Astrocyte (in vitro differentiated cells and primary cell): Measurements from ENCODE around the gene NPHS2. TPM values are rescaled to one million over a fixed set of nuclear protein-coding genes. Genes with fewer than 3 reads are reported as not detected.

Source experiments
- DNase-seq: peaks from one replicate; pipeline ENCODE4 v3.0.0-alpha.2; 2010; ENCODE audit warnings: low read depth
- FAIRE-seq: peaks from 2 replicates; lab custom pipeline; 2011; peaks lifted over from hg19 to GRCh38; lab: Jason Lieb, UNC
- H2AFZ ChIP-seq: 2 replicates; pipeline ENCODE4 v1.6.0; 2012; ENCODE audit warnings: low read depth, low read length, inconsistent platforms
- H3K27ac ChIP-seq: 2 replicates; pipeline ENCODE4 v1.5.1; 2011; ENCODE audit warnings: low read depth, low read length, inconsistent platforms
- H3K27me3 ChIP-seq: 2 replicates; pipeline ENCODE4 v1.6.0; 2011; ENCODE audit warnings: low read length, inconsistent platforms; ENCODE audit not compliant: insufficient read depth
- H3K36me3 ChIP-seq: 2 replicates; pipeline ENCODE4 v1.5.1; 2011; ENCODE audit warnings: low read length, inconsistent platforms; ENCODE audit not compliant: insufficient read depth
- H3K4me1 ChIP-seq: 2 replicates; pipeline ENCODE4 v1.5.1; 2011; ENCODE audit warnings: low read length, inconsistent platforms; ENCODE audit not compliant: insufficient read depth
- H3K4me2 ChIP-seq: 2 replicates; pipeline ENCODE4 v1.6.0; 2012; ENCODE audit warnings: low read length, inconsistent platforms
- H3K4me3 ChIP-seq: 2 replicates; pipeline ENCODE4 v1.5.1; 2011; ENCODE audit warnings: low read depth, mild to moderate bottlenecking, low read length, inconsistent platforms; ENCODE audit not compliant: insufficient read depth
- H3K79me2 ChIP-seq: 2 replicates; pipeline ENCODE4 v1.6.0; 2012; ENCODE audit warnings: mild to moderate bottlenecking, low read length, inconsistent platforms; ENCODE audit not compliant: insufficient read depth
- H3K9ac ChIP-seq: 2 replicates; pipeline ENCODE4 v1.6.0; 2012; ENCODE audit warnings: mild to moderate bottlenecking, low read length, inconsistent platforms
- H3K9me3 ChIP-seq: 2 replicates; pipeline ENCODE4 v1.5.1; 2012; ENCODE audit warnings: low read depth, mild to moderate bottlenecking, low read length, inconsistent platforms; ENCODE audit not compliant: insufficient read depth
- H4K20me1 ChIP-seq: 2 replicates; pipeline ENCODE4 v1.6.0; 2012; ENCODE audit warnings: low read length, inconsistent platforms; ENCODE audit not compliant: insufficient read depth
- H3K27ac Mint-ChIP-seq: one replicate; pipeline ENCODE4 v1.8.0; 2021; ENCODE audit warnings: mild to moderate bottlenecking, mixed read lengths; ENCODE audit not compliant: unreplicated experiment
- H3K27me3 Mint-ChIP-seq: one replicate; pipeline ENCODE4 v1.8.0; 2021; ENCODE audit warnings: low read depth, mixed read lengths; ENCODE audit not compliant: unreplicated experiment
- H3K36me3 Mint-ChIP-seq: one replicate; pipeline ENCODE4 v1.8.0; 2021; ENCODE audit warnings: low read depth, mixed read lengths; ENCODE audit not compliant: unreplicated experiment
- H3K4me1 Mint-ChIP-seq: one replicate; pipeline ENCODE4 v1.8.0; 2021; ENCODE audit warnings: low read depth, mixed read lengths; ENCODE audit not compliant: unreplicated experiment
- H3K4me3 Mint-ChIP-seq: one replicate; pipeline ENCODE4 v1.8.0; 2021; ENCODE audit warnings: mild to moderate bottlenecking, moderate library complexity, mixed read lengths; ENCODE audit not compliant: unreplicated experiment
- H3K9me3 Mint-ChIP-seq: one replicate; pipeline ENCODE4 v1.8.0; 2021; ENCODE audit warnings: mild to moderate bottlenecking, mixed read lengths; ENCODE audit not compliant: unreplicated experiment
- CTCF ChIP-seq: IDR thresholded peaks from 2 replicates; pipeline ENCODE4 v1.5.1; 2011; ENCODE audit warnings: low read depth, mild to moderate bottlenecking, inconsistent platforms, low read length, moderate library complexity; ENCODE audit not compliant: insufficient read depth
- EZH2 ChIP-seq: IDR thresholded peaks from 2 replicates; pipeline ENCODE4 v1.6.1; 2012; ENCODE audit warnings: mild to moderate bottlenecking, low read length, inconsistent platforms; ENCODE audit not compliant: insufficient read depth
- total RNA-seq: library from RNA; stranded (reverse); gene quantifications from 2 replicates; pipeline ENCODE4 v1.2.1, GENCODE V29; 2021

Gene NPHS2
- total RNA-seq, 1 donor from 2014 or later = not detected

- H3K27ac Mint-ChIP-seq = no peak overlapping the region
- H3K4me2 ChIP-seq = no peak overlapping the region
- no peaks in the 10 kb centered on the region for H3K4me1 Mint-ChIP-seq
- DNase-seq = no peak
- H3K9ac ChIP-seq = no peak overlapping the region
- no peaks in the 10 kb centered on the region for H4K20me1 ChIP-seq
- H3K36me3 ChIP-seq = no peaks in the 10 kb centered on the region
- no peak overlapping the region for H2AFZ ChIP-seq
- no peaks in the 10 kb centered on the region for H3K9me3 ChIP-seq
- no peak overlapping the region for H3K27ac ChIP-seq
- no peaks in the 10 kb centered on the region for H3K36me3 Mint-ChIP-seq
- TF ChIP-seq EZH2 (no peak), CTCF (no peak)
- peaks cover 4% of the 10 kb centered on the region for H3K9me3 Mint-ChIP-seq
- H3K4me3 ChIP-seq = no peak overlapping the region
- peaks cover 3% of the 10 kb centered on the region for H3K27me3 Mint-ChIP-seq
- H3K4me1 ChIP-seq = no peaks in the 10 kb centered on the region
- no peak overlapping the region for H3K4me3 Mint-ChIP-seq
- FAIRE-seq = no peak
- H3K79me2 ChIP-seq = no peaks in the 10 kb centered on the region
- no peaks in the 10 kb centered on the region for H3K27me3 ChIP-seq
These were observed 58.6 kb downstream of the NPHS2 start for GRCh38 chr1:179516976-179517705.

DNA sequence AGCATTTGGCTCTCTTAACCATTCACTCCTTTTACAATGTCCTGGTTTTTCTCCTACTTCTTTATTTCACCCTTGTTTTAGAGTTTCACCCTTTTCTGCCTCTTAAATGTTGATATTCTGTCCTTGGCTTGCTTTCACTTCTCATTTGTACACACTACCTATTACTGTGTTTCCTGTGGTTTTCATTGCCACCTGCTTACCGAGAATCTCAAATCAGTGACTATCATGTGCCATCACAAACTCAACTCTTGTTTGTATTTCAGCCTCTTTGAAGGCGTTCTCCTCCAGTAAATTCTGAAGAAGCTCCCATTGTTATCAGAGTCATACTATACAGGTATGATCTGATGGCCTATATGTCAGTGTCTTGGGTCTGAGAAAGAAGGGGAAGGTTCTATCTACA is 65.7 kb downstream of the NPHS2 start:
- no peak for FAIRE-seq
- peaks cover 2% of the 10 kb centered on the region for H3K9me3 Mint-ChIP-seq
- TF ChIP-seq EZH2 (no peak), CTCF (no peak)

GRCh38 chr1:179509384-179509783 is 66.4 kb downstream of the NPHS2 start:
- no peaks in the 10 kb centered on the region for H3K27me3 ChIP-seq
- no peak overlapping the region for H2AFZ ChIP-seq
- DNase-seq (no peak), FAIRE-seq (no peak)
- no peaks in the 10 kb centered on the region for H4K20me1 ChIP-seq
- no peak overlapping the region for H3K9ac ChIP-seq
- H3K4me1 ChIP-seq = no peaks in the 10 kb centered on the region
- Mint-ChIP-seq H3K27ac (no peak overlapping the region), H3K9me3 (peaks cover 2% of the 10 kb centered on the region), H3K4me3 (no peak overlapping the region), H3K4me1 (no peaks in the 10 kb centered on the region), H3K27me3 (peaks cover 1% of the 10 kb centered on the region), H3K36me3 (no peaks in the 10 kb centered on the region)
- H3K9me3 ChIP-seq = no peaks in the 10 kb centered on the region
- H3K79me2 ChIP-seq = no peaks in the 10 kb centered on the region
- no peak overlapping the region for H3K4me3 ChIP-seq
- no peaks in the 10 kb centered on the region for H3K36me3 ChIP-seq
- H3K27ac ChIP-seq = no peak overlapping the region
- no peak overlapping the region for H3K4me2 ChIP-seq
- TF ChIP-seq EZH2 (no peak), CTCF (no peak)

More for the DNA sequence above, 65.7 kb downstream of the NPHS2 start:
- no peak overlapping the region for H3K4me2 ChIP-seq
- Mint-ChIP-seq H3K27me3 (peaks cover 1% of the 10 kb centered on the region), H3K36me3 (no peaks in the 10 kb centered on the region), H3K27ac (no peak overlapping the region), H3K4me1 (no peaks in the 10 kb centered on the region), H3K4me3 (no peak overlapping the region)
- H3K9me3 ChIP-seq = no peaks in the 10 kb centered on the region
- H3K36me3 ChIP-seq = no peaks in the 10 kb centered on the region
- H3K4me1 ChIP-seq = no peaks in the 10 kb centered on the region
- no peaks in the 10 kb centered on the region for H4K20me1 ChIP-seq
- H3K27ac ChIP-seq = no peak overlapping the region
- no peak overlapping the region for H2AFZ ChIP-seq
- no peak for DNase-seq
- no peaks in the 10 kb centered on the region for H3K79me2 ChIP-seq
- H3K9ac ChIP-seq = no peak overlapping the region
- no peak overlapping the region for H3K4me3 ChIP-seq
- no peaks in the 10 kb centered on the region for H3K27me3 ChIP-seq
